ENCODE data around the gene TOM1L2.

TOM1L2 gene

GRCh38 chr17:17870247-17870646, 102.0 kb downstream of the TOM1L2 start:
- Histone ChIP-seq H3F3A (ENCODE audit: control insufficient read depth, insufficient read depth) (no peaks in the 10 kb centered on the region), H3K27me3 (ENCODE audit: control insufficient read depth, low read length) (no peaks in the 10 kb centered on the region), H3K27ac (ENCODE audit: low read depth, low read length) (no peak overlapping the region), H3K9me3 (ENCODE audit: control insufficient read depth, insufficient read depth, low read length) (no peaks in the 10 kb centered on the region), H3K4me2 (ENCODE audit: low read length) (no peak overlapping the region), H3K9me2 (replicated peaks; ENCODE audit: control insufficient read depth, low read length) (no peaks in the 10 kb centered on the region), H4K20me1 (ENCODE audit: control insufficient read depth, insufficient read depth, low read depth, low read length) (no peaks in the 10 kb centered on the region), H3K36me3 (ENCODE audit: control insufficient read depth, low read length) (no peaks in the 10 kb centered on the region), H3K79me2 (ENCODE audit: control insufficient read depth, low read length) (no peaks in the 10 kb centered on the region), H3K4me3 (ENCODE audit: low read length) (no peak overlapping the region), H3K4me1 (ENCODE audit: control insufficient read depth, low read length) (peaks cover 7% of the 10 kb centered on the region)
- TF ChIP-seq CTCF (IDR thresholded peaks at IDR 0.05; ENCODE audit: low read depth, low read length, poor library complexity, severe bottlenecking) (no peak), EZH2phosphoT487 (IDR thresholded peaks at IDR 0.05; ENCODE audit: borderline replicate concordance, low read length) (no peak)

- peaks cover 7% of the 10 kb centered on the region for H3K4me1 ChIP-seq (ENCODE audit: control insufficient read depth, low read length)
- no peaks in the 10 kb centered on the region for H3K9me2 ChIP-seq (replicated peaks; ENCODE audit: control insufficient read depth, low read length)
- H3K27me3 ChIP-seq (ENCODE audit: control insufficient read depth, low read length) = no peaks in the 10 kb centered on the region
- TF ChIP-seq EZH2phosphoT487 (IDR thresholded peaks at IDR 0.05; ENCODE audit: borderline replicate concordance, low read length) = no peak
- no peak for TF ChIP-seq CTCF (IDR thresholded peaks at IDR 0.05; ENCODE audit: low read depth, low read length, poor library complexity, severe bottlenecking)
- no peak overlapping the region for H3K4me2 ChIP-seq (ENCODE audit: low read length)
- H3K9me3 ChIP-seq (ENCODE audit: control insufficient read depth, insufficient read depth, low read length) = no peaks in the 10 kb centered on the region
- no peaks in the 10 kb centered on the region for H3K79me2 ChIP-seq (ENCODE audit: control insufficient read depth, low read length)
- no peaks in the 10 kb centered on the region for H3F3A ChIP-seq (ENCODE audit: control insufficient read depth, insufficient read depth)
- H4K20me1 ChIP-seq (ENCODE audit: control insufficient read depth, insufficient read depth, low read depth, low read length) = no peaks in the 10 kb centered on the region
- no peak overlapping the region for H3K4me3 ChIP-seq (ENCODE audit: low read length)
- no peaks in the 10 kb centered on the region for H3K36me3 ChIP-seq (ENCODE audit: control insufficient read depth, low read length)
- no peak overlapping the region for H3K27ac ChIP-seq (ENCODE audit: low read depth, low read length)
Measured at GRCh38 chr17:17868641-17869522, 103.3 kb downstream of the TOM1L2 start.

GRCh38 chr17:17866897-17867296, 105.3 kb downstream of the TOM1L2 start:
- Histone ChIP-seq H3K79me2 (ENCODE audit: control insufficient read depth, low read length) (no peaks in the 10 kb centered on the region), H3K4me2 (ENCODE audit: low read length) (no peak overlapping the region), H4K20me1 (ENCODE audit: control insufficient read depth, insufficient read depth, low read depth, low read length) (no peaks in the 10 kb centered on the region), H3K9me2 (replicated peaks; ENCODE audit: control insufficient read depth, low read length) (no peaks in the 10 kb centered on the region), H3K4me1 (ENCODE audit: control insufficient read depth, low read length) (peaks cover 7% of the 10 kb centered on the region), H3K9me3 (ENCODE audit: control insufficient read depth, insufficient read depth, low read length) (no peaks in the 10 kb centered on the region), H3K4me3 (ENCODE audit: low read length) (no peak overlapping the region), H3K36me3 (ENCODE audit: control insufficient read depth, low read length) (no peaks in the 10 kb centered on the region), H3K27me3 (ENCODE audit: control insufficient read depth, low read length) (no peaks in the 10 kb centered on the region), H3F3A (ENCODE audit: control insufficient read depth, insufficient read depth) (no peaks in the 10 kb centered on the region), H3K27ac (ENCODE audit: low read depth, low read length) (no peak overlapping the region)
- TF ChIP-seq EZH2phosphoT487 (IDR thresholded peaks at IDR 0.05; ENCODE audit: borderline replicate concordance, low read length) (no peak), CTCF (IDR thresholded peaks at IDR 0.05; ENCODE audit: low read depth, low read length, poor library complexity, severe bottlenecking) (no peak)
